ENCODE measurements around the gene KCNK3.

KCNK3 gene

GRCh38 chr2:26716769-26717168 lies 24.2 kb downstream of the KCNK3 start:
- H3K36me3 ChIP-seq (replicated peaks), result no peaks in the 10 kb centered on the region
- no peaks in the 10 kb centered on the region for H3K27me3 ChIP-seq (replicated peaks)
- no peak overlapping the region for H3K4me3 ChIP-seq (ENCODE audit: low read depth, low read length)
- no peak for DNase-seq
- no peak overlapping the region for H3K27ac ChIP-seq
- in situ Hi-C loops (cut with HindIII; ENCODE audit: low pct_ligation_motif_present, low sequenced_read_pairs), result no loop called here
- no peak for TF ChIP-seq CTCF (IDR thresholded peaks at IDR 0.05; ENCODE audit: low read depth, low read length, missing control alignments)

GRCh38 chr2:26717362-26717761 lies 24.8 kb downstream of the KCNK3 start:
- H3K27ac ChIP-seq, result no peak overlapping the region
- H3K36me3 ChIP-seq (replicated peaks), result no peaks in the 10 kb centered on the region
- no peak for TF ChIP-seq CTCF (IDR thresholded peaks at IDR 0.05; ENCODE audit: low read depth, low read length, missing control alignments)
- no peak overlapping the region for H3K4me3 ChIP-seq (ENCODE audit: low read depth, low read length)
- DNase-seq, result no peak
- in situ Hi-C loops (cut with HindIII; ENCODE audit: low pct_ligation_motif_present, low sequenced_read_pairs), result no loop called here
- H3K27me3 ChIP-seq (replicated peaks), result no peaks in the 10 kb centered on the region

GRCh38 chr2:26718949-26719686 lies 26.6 kb downstream of the KCNK3 start:
- in situ Hi-C loops (cut with HindIII; ENCODE audit: low pct_ligation_motif_present, low sequenced_read_pairs), result no loop called here
- Histone ChIP-seq H3K27me3 (replicated peaks) (no peaks in the 10 kb centered on the region), H3K27ac (no peak overlapping the region), H3K4me3 (ENCODE audit: low read depth, low read length) (no peak overlapping the region), H3K36me3 (replicated peaks) (no peaks in the 10 kb centered on the region)
- TF ChIP-seq CTCF (IDR thresholded peaks at IDR 0.05; ENCODE audit: low read depth, low read length, missing control alignments), result no peak
- DNase-seq, result no peak

- Histone ChIP-seq H3K27ac (no peak overlapping the region), H3K36me3 (replicated peaks) (no peaks in the 10 kb centered on the region), H3K27me3 (replicated peaks) (no peaks in the 10 kb centered on the region), H3K4me3 (ENCODE audit: low read depth, low read length) (no peak overlapping the region)
- DNase-seq, result peak; percentile 61
- in situ Hi-C loops (cut with HindIII; ENCODE audit: low pct_ligation_motif_present, low sequenced_read_pairs), result no loop called here
- TF ChIP-seq CTCF (IDR thresholded peaks at IDR 0.05; ENCODE audit: low read depth, low read length, missing control alignments), result no peak
These were observed 28.0 kb downstream of the KCNK3 start for GRCh38 chr2:26720322-26721114.

GRCh38 chr2:26721115-26722032 lies 28.9 kb downstream of the KCNK3 start:
- in situ Hi-C loops (cut with HindIII; ENCODE audit: low pct_ligation_motif_present, low sequenced_read_pairs), result no loop called here
- no peak for DNase-seq
- Histone ChIP-seq H3K27ac (no peak overlapping the region), H3K4me3 (ENCODE audit: low read depth, low read length) (no peak overlapping the region), H3K36me3 (replicated peaks) (no peaks in the 10 kb centered on the region), H3K27me3 (replicated peaks) (no peaks in the 10 kb centered on the region)
- TF ChIP-seq CTCF (IDR thresholded peaks at IDR 0.05; ENCODE audit: low read depth, low read length, missing control alignments), result no peak
